Lower leg skin (tissue), 4 donors: Measurements from ENCODE around the gene NHERF1. TPM values are rescaled to one million over a fixed set of nuclear protein-coding genes. Genes with fewer than 3 reads are reported as not detected.

Experiments used
- DNase-seq, 2 donors: peaks; one replicate each; pipeline ENCODE4 v3.0.0-alpha.2; 2019; ENCODE audit warnings: low spot score in 2 of 2
- H3K4me3 ChIP-seq: fragments of 200-600 bp; sonication (generic); 2 replicates; pipeline ENCODE4 v1.5.1; 2017; ENCODE audit warnings: mild to moderate bottlenecking, low read depth; ENCODE audit not compliant: poor library complexity, severe bottlenecking
- POLR2A ChIP-seq, 2 donors: fragments of 450-650 bp; IDR thresholded peaks; one replicate each; pipeline ENCODE4 v1.6.1; 2016 to 2017; ENCODE audit warnings: antibody characterized with exemption in 2 of 2, mild to moderate bottlenecking in 1 of 2, moderate library complexity in 1 of 2
- WGBS, 2 donors: methylation state at CpG; one replicate each; pipeline ENCODE4 v1.1.5; 2018; 5-methylcytosine and 5-hydroxymethylcytosine counted together
- intact Hi-C: fragments of 100-400 bp; cut with DNase I; formaldehyde crosslinking; loops from one replicate; pipeline ENCODE4 v1.15.0; 2023; ENCODE audit warnings: low total_unique reads
- total RNA-seq, 4 donors: library from RNA; depleted of rRNA; stranded (reverse); fragments of >200 nt; gene quantifications; one replicate each; pipeline ENCODE4 v1.1.0, GENCODE V29; 2016
- TF ChIP-seq, protein P1 (sequence below), 3 donors: fragments of 450-650 bp; IDR thresholded peaks; one replicate each; pipeline ENCODE4 v1.5.1; 2016; ENCODE audit warnings: antibody characterized with exemption in 3 of 3, mild to moderate bottlenecking in 3 of 3, moderate library complexity in 2 of 3

Gene NHERF1
- total RNA-seq, 4 donors from 2014 or later = 47.6 to 67.7 (median 58.6) TPM

DNA sequence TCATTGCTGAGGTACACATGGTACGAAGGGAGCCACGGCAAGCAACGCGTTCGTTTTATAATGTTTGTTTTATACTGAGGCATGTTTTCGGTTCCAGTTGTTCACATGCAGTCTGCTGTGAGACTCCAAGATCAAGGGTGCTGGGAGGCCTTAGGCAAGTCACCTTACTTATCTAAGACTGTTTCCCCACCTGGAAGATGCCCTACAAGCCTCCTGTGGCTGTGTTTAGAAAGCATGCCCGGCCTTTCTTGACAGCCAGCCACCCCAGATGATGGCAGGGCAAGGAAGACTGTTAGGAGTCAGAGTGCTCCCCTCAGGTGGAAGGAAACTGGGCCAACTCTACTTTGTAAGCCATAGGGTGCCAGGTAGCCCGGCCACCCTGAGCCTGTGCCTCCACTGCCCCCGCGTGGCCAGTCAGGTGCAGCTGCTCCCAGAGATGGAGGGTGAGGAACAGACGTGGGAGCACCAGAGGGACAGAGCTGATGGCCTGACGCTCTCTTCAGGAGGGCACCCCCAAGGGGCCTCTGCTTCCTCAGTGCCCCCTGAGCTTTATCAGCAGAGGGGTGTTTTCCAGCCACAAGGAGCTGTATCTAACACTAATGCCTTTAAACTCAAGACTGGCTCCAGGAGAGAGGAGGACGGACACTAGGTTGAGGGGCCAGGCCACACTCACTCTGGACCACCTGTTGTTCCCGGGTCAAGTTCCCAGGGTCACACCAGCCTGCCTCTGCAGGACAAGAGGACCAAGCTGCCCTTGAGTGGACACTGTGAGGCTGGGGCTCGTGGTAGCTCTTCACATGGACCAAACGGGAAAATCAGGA, 22.3 kb downstream of the NHERF1 start:
- TF ChIP-seq, protein P1, sequence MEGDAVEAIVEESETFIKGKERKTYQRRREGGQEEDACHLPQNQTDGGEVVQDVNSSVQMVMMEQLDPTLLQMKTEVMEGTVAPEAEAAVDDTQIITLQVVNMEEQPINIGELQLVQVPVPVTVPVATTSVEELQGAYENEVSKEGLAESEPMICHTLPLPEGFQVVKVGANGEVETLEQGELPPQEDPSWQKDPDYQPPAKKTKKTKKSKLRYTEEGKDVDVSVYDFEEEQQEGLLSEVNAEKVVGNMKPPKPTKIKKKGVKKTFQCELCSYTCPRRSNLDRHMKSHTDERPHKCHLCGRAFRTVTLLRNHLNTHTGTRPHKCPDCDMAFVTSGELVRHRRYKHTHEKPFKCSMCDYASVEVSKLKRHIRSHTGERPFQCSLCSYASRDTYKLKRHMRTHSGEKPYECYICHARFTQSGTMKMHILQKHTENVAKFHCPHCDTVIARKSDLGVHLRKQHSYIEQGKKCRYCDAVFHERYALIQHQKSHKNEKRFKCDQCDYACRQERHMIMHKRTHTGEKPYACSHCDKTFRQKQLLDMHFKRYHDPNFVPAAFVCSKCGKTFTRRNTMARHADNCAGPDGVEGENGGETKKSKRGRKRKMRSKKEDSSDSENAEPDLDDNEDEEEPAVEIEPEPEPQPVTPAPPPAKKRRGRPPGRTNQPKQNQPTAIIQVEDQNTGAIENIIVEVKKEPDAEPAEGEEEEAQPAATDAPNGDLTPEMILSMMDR (IDR thresholded peaks at IDR 0.05) = no peak
- no peak for TF ChIP-seq POLR2A (IDR thresholded peaks at IDR 0.05)
- 48 to 52% methylated on average over 16 of the region's 16 CpGs for WGBS, 2 donors
- no peak overlapping the region for H3K4me3 ChIP-seq
- no peak for DNase-seq
- intact Hi-C loops = no loop called here

DNA sequence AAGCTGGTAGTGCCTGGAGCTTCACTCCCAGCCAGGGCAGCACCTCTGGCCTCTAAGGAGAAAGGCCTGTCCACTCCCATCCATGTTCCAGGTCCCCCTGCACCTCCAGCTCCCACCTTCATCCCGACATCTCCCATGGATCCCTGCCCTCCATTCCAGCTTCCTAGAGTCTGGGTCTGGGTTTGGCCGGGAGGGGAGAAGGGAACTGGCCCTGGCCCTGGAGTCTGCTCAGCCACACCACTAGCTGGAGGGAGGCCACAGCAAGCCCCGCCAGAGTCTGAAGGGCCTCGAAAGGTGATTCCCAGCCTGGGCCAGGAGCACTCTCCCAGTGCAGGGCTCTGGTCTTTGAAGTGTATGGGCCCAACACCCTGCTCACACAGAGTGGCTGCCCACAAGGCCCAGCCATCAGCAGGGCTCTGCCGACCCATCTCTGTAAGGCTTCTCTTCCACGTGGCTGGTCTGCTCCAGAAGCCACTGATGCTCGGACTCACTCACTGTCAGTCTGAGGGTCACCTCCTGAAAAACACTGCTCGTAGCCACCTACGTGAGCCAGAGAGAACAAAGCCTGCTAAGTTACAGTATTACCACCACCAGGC, 23.0 kb downstream of the NHERF1 start:
- 93% methylated on average over 9 of the region's 9 CpGs for WGBS, 2 donors
- H3K4me3 ChIP-seq = no peak overlapping the region
- no peak for DNase-seq
- intact Hi-C loops = no loop called here
- no peak for TF ChIP-seq POLR2A (IDR thresholded peaks at IDR 0.05)
- TF ChIP-seq, protein P1 (IDR thresholded peaks at IDR 0.05) = no peak

DNA sequence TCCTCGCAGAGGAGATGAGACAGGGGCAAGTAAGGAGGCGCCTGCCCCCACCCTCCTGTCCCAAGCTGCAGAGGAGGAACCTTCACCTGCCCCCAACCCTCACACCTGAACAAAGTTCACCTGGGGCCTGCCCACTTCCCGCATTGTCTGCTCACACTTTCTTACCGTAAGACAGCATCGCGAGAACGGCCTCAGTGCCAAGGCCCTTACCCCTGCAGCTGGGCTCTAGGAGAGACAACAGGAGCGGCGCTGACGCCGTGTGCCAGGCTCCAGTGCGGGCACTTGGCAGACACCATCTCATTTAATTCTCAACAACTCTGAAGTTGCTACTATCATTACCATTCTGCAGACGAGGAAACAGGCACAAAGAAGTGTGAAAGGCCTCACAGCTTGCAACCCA, 23.6 kb downstream of the NHERF1 start:
- WGBS, 2 donors = 86 to 89% methylated on average over 13 of the region's 13 CpGs
- TF ChIP-seq, protein P1 (IDR thresholded peaks at IDR 0.05) = no peak
- no peak for TF ChIP-seq POLR2A (IDR thresholded peaks at IDR 0.05)
- DNase-seq = no peak
- intact Hi-C loops = no loop called here
- no peak overlapping the region for H3K4me3 ChIP-seq

DNA sequence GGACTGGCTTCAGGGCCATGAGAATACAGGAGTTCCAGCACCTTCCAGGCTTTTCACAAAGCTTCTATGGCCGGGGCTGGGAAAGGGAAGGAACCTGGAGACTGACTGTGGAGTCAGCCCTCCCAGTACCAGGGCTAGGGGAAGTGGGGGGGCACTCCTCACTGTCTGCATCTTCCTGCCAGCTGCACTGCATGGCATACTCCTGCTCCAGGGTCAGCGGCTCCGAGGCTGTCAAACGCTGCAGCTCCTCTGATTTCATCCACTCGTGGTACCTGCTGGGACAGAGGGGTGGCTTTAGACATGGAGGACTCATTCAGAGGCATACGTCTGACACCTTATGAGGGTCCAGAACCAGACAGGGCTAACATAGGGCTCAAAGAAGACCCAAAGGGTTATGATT, 25.0 kb downstream of the NHERF1 start:
- TF ChIP-seq, protein P1 (IDR thresholded peaks at IDR 0.05) = no peak
- no peak for TF ChIP-seq POLR2A (IDR thresholded peaks at IDR 0.05)
- WGBS, 2 donors = 85 to 87% methylated on average over 6 of the region's 6 CpGs
- no peak overlapping the region for H3K4me3 ChIP-seq
- no peak for DNase-seq
- intact Hi-C loops = no loop called here

DNA sequence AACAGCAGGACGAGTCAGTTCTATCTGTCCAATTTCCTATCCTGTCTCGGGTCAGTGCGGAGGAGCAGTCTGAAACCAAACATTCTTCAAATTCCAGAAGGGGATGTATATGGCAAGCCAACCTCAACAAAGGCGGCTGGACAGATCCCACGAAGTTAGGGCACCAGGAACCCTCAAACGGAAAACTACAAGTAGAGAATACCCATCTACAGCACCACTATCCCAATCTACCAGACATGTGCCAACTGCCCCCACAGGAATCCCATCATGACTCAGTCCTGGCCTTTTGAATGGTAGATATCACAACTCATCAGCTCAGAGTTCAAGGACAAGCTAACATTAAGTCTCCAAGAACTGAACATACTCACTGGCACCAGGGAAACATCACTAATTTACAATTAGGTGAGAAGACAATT, 25.5 kb downstream of the NHERF1 start:
- intact Hi-C loops = no loop called here
- TF ChIP-seq, protein P1 (IDR thresholded peaks at IDR 0.05) = no peak
- no peak for TF ChIP-seq POLR2A (IDR thresholded peaks at IDR 0.05)
- no peak for DNase-seq
- no peak overlapping the region for H3K4me3 ChIP-seq
- WGBS, 2 donors = 83% methylated on average over 6 of the region's 6 CpGs
